ENCODE results near the gene SARS1.
"Not testable (repeated sequence)": the region's sequence is repeated elsewhere in the genome, so short reads cannot be mapped to it uniquely, and the experiment has no call there.

The SARS1 gene

DNA sequence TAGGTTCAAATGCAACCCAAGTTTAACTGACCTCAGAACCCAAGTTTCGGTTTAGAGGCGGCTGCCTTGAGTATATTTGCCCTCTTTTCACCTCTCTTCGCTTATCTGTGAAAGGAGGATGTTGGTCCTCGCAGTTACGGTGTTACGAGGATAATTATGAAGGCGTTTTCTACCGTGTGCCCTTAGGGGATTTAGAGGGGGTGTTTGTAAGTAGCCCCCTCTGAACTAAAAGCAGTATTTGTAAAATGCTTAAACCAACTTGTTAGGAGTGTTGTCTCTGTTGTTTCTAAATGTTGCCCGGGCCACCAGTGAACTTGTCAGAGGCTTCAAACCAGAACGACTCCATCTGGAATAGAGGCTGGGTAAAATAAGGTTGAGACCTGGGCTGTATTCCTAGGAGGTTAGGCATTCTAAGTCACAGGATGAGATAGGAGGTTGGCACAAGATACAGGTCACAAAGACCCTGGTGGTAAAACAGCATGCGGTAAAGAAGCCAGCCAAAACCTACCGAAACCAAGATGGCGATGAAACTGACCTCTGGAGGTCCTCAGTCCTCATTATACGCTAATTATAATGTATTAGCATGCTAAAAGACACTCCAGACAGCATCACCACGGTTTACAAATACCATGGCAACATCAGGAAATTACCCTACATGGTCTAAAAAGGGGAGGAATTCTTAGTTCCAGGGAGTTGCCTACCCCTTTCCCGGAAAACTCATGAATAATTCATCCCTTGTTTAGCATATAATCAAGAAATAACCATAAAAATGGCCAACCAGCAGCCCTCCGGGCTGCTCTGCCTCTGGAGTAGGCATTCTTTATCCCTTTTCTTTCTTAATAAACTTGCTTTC, 70.3 kb downstream of the SARS1 start:
- no peak for DNase-seq (ENCODE audit: low read depth)
- H3K4me3 ChIP-seq (ENCODE audit: low read depth, low read length), result peak overlapping the region; percentile 81
- TF ChIP-seq, protein P1, sequence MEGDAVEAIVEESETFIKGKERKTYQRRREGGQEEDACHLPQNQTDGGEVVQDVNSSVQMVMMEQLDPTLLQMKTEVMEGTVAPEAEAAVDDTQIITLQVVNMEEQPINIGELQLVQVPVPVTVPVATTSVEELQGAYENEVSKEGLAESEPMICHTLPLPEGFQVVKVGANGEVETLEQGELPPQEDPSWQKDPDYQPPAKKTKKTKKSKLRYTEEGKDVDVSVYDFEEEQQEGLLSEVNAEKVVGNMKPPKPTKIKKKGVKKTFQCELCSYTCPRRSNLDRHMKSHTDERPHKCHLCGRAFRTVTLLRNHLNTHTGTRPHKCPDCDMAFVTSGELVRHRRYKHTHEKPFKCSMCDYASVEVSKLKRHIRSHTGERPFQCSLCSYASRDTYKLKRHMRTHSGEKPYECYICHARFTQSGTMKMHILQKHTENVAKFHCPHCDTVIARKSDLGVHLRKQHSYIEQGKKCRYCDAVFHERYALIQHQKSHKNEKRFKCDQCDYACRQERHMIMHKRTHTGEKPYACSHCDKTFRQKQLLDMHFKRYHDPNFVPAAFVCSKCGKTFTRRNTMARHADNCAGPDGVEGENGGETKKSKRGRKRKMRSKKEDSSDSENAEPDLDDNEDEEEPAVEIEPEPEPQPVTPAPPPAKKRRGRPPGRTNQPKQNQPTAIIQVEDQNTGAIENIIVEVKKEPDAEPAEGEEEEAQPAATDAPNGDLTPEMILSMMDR (IDR thresholded peaks at IDR 0.05; ENCODE audit: control insufficient read depth, extremely low read depth, insufficient read depth), result no peak

DNA sequence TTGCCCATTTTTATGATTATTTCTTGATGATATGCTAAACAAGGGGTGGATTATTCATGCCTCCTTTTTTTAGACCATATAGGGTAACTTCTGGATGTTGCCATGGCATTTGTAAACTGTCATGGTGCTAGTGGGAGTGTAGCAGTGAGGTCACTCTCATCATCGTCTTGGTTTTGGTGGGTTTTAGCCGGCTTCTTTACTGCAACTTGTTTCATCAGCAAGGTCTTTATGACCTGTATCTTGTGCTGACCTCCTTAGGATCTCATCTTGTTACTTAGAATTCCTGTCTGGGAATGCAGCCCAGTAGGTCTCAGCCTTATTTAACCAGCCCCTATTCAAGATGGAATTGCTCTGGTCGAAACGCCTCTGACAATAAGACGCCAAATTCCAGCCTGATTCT, 73.0 kb downstream of the SARS1 start:
- not testable (repeated sequence) for DNase-seq (ENCODE audit: low read depth); H3K4me3 ChIP-seq (ENCODE audit: low read depth, low read length)

Measured in LNCaP clone FGC (cell line).